Small intestine (tissue), 7 donors: ENCODE measurements around the gene APOF. TPM values are rescaled to one million over a fixed set of nuclear protein-coding genes. Genes with fewer than 3 reads are reported as not detected.

ENCODE experiments used
- DNase-seq, 2 donors: peaks; one replicate each; pipeline versions ENCODE4 v3.0.0 to v3.0.0-alpha.2; 2013
- FAIRE-seq: peaks from 2 replicates; lab custom pipeline; 2012; peaks lifted over from hg19 to GRCh38; lab: Jason Lieb, UNC
- H3K27ac ChIP-seq, 3 donors: one replicate each; pipeline ENCODE4 v1.5.1; 2013; ENCODE audit warnings: low read length in 2 of 3, mild to moderate bottlenecking in 2 of 3, control low read depth in 1 of 3, inconsistent platforms in 1 of 3, low read depth in 1 of 3, moderate library complexity in 1 of 3
- H3K27me3 ChIP-seq, 3 donors: one replicate each; pipeline ENCODE4 v1.6.1; 2013; ENCODE audit warnings: low read length in 3 of 3, inconsistent platforms in 1 of 3; ENCODE audit not compliant: control insufficient read depth in 3 of 3, insufficient read depth in 3 of 3
- H3K36me3 ChIP-seq, 3 donors: one replicate each; pipeline ENCODE4 v1.6.1; 2013; ENCODE audit warnings: low read length in 3 of 3, inconsistent platforms in 1 of 3, low read depth in 1 of 3, mild to moderate bottlenecking in 1 of 3, moderate library complexity in 1 of 3; ENCODE audit not compliant: control insufficient read depth in 3 of 3, insufficient read depth in 2 of 3
- H3K4me1 ChIP-seq, 3 donors: one replicate each; pipeline ENCODE4 v1.6.1; 2013; ENCODE audit warnings: low read length in 2 of 3, inconsistent platforms in 1 of 3, low read depth in 1 of 3, mild to moderate bottlenecking in 1 of 3, moderate library complexity in 1 of 3; ENCODE audit not compliant: control insufficient read depth in 3 of 3, insufficient read depth in 2 of 3
- H3K4me3 ChIP-seq, 3 donors: one replicate each; pipeline ENCODE4 v1.5.1; 2013; ENCODE audit warnings: low read length in 3 of 3, control low read depth in 1 of 3, inconsistent platforms in 1 of 3, low read depth in 1 of 3, mild to moderate bottlenecking in 1 of 3, moderate library complexity in 1 of 3
- H3K9me3 ChIP-seq, 2 donors: one replicate each; pipeline ENCODE4 v1.6.1; 2013; ENCODE audit warnings: low read depth in 1 of 2, low read length in 1 of 2; ENCODE audit not compliant: control insufficient read depth in 2 of 2, insufficient read depth in 1 of 2
- WGBS, 3 donors: extraction: QIAGEN DNeasy Blood & Tissue Kit; methylation state at CpG; one replicate each; pipeline ENCODE4 v1.1.7; 2013; 5-methylcytosine and 5-hydroxymethylcytosine counted together
- polyA plus RNA-seq, 4 donors: library from polyadenylated mRNA; stranded (reverse) in 3 of 4; unstranded in 1 of 4; fragments of 200-250 nt in 3 of 4; fragments of 120-200 nt in 1 of 4; gene quantifications; one replicate each; pipeline versions ENCODE4 v1.2.1 to v1.2.3, GENCODE V29; 2013
- donor health status: healthy with polysubstance abuse.
- donor health status: control.
- donor health status: control.
- donor health status: Bipolar disorder and iron deficiency.
- donor health status: healthy.

APOF gene
- polyA plus RNA-seq, 4 donors: 0.19 TPM; not detected in 3

DNA sequence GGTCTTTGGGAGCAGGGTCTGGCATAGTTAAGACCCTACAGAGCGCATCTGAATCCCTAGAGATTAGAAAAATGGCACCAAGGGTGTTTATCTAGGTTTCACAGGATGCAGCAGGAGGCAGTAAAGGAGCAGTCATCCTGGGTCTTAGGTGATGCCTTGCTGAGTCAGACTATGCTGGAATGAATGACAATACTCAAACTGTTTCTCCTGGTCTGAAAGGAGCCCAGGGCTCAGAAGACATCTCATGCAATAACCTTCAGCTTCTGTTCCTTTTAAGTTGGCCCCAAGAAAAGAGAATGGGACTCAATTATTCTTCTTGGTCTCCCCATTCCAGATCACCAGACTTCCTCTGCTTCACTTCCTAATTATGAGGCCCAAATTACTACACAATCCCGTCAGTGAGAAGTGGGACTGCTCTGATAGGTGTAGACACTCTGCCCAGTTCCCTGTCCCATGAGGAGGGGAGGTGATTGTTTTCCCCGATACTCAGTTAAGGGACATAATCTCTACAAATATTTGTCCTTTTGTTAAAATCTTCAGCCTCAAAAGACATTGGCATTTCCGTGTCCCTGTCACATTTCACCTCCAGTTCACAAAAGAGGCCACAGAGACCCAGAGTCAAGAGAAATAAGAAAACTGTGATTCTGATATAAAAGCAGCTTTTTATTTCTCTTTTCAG lies 14.8 kb upstream of the APOF start:
- H3K27me3 ChIP-seq: no peaks in the 10 kb centered on the region
- 72 to 79% (median 76%) methylated on average over 4 of the region's 4 CpGs for WGBS, 3 donors
- no peak overlapping the region for H3K4me3 ChIP-seq
- H3K9me3 ChIP-seq: no peaks in the 10 kb centered on the region
- FAIRE-seq: no peak
- H3K36me3 ChIP-seq: no peaks in the 10 kb centered on the region
- H3K27ac ChIP-seq: no peak overlapping the region
- peak in 1 of 2 donors; percentile 32 for DNase-seq
- peaks cover 0 to 9% (median 0%) of the 10 kb centered on the region in 3 donors for H3K4me1 ChIP-seq

DNA sequence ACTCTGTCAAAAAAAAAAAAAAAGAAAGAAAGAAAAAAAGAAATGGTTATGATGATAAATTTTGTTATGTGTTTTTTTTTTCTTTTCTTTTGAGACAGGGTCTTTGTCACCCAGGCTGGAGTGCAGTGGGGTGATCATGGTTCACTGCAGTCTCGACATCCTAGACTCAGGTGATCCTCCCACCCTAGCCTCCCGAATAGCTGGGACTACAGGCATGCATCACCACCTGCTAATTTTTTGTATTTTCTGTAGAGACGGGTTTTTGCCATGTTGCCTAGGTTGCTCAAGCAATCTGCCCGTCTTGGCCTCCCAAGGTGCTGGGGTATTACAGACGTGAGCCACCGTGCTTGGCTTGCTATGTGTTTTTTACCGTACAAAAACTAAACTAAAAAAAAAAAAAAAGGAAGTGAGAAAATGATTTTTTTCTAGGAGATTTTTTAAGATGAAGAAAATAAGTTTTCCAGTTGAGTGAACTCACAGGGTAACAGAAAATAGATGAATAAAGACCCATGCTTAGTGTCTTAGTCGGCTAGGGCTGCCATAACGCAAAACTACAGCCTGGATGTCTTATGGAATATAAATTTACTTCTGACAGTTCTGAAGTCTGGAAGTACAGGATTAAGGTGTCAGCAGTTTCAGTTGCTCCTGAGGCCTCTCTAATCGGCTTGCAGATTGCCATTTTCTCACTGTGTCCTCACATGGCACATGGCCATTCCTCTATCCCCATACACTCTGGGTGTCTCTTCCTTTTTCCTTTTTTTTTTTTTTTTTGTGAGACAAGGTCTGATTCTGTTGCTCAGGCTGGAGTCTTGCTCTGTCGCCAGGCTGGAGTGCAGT lies 13.2 kb upstream of the APOF start:
- FAIRE-seq (no peak), DNase-seq (no peak)
- WGBS, 3 donors: 74 to 88% (median 82%) methylated on average over 11 of the region's 11 CpGs
- no peaks in the 10 kb centered on the region for H3K36me3 ChIP-seq
- H3K27ac ChIP-seq: peak overlapping the region in 1 of 3 donors; percentile 70
- H3K27me3 ChIP-seq: no peaks in the 10 kb centered on the region
- peaks cover 0 to 9% (median 0%) of the 10 kb centered on the region in 3 donors for H3K4me1 ChIP-seq
- H3K9me3 ChIP-seq: no peaks in the 10 kb centered on the region
- H3K4me3 ChIP-seq: no peak overlapping the region

GRCh38 chr12:56374726-56375597 lies 12.3 kb upstream of the APOF start:
- Histone ChIP-seq H3K27me3 (no peaks in the 10 kb centered on the region), H3K36me3 (no peaks in the 10 kb centered on the region), H3K27ac (peak overlapping the region in 1 of 3 donors; percentile 70), H3K4me3 (no peak overlapping the region), H3K4me1 (peaks cover 0 to 9% (median 0%) of the 10 kb centered on the region in 3 donors), H3K9me3 (no peaks in the 10 kb centered on the region)
- no peak for FAIRE-seq
- 68 to 73% (median 72%) methylated on average over 7 of the region's 7 CpGs for WGBS, 3 donors
- DNase-seq: peak in 1 of 2 donors; percentile 69

GRCh38 chr12:56373515-56373914 lies 10.9 kb upstream of the APOF start:
- Histone ChIP-seq H3K27me3 (no peaks in the 10 kb centered on the region), H3K9me3 (no peaks in the 10 kb centered on the region), H3K4me3 (no peak overlapping the region), H3K36me3 (no peaks in the 10 kb centered on the region), H3K27ac (no peak overlapping the region), H3K4me1 (peaks cover 0 to 9% (median 0%) of the 10 kb centered on the region in 3 donors)
- FAIRE-seq: no peak
- WGBS, 3 donors: 96 to 100% (median 99%) methylated on average over 1 of the region's 1 CpG
- DNase-seq: no peak

DNA sequence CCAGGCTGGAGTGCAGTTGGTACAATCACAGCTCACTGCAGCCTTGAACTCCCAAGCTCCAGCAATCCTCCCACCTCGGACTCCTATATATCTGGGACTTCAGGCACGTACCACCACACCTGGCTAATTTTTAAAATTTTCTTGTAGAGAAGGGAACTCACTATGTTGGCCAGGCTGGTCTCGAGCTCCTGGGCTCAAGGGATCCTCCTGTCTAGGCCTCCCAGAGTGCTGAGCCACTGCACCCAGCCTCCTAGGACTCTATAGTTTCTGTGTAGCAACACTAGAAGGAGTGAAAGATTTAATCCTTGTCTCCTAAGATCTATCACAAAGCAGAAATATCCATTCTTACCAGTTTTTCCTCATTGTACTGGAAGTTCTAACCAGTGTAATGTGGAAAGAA lies 4.3 kb upstream of the APOF start:
- no peaks in the 10 kb centered on the region for H3K4me1 ChIP-seq
- WGBS, 3 donors: 78 to 90% (median 82%) methylated on average over 3 of the region's 3 CpGs

GRCh38 chr12:56361487-56362129 lies 1.0 kb downstream of the APOF start:
- WGBS, 3 donors: 83 to 86% (median 83%) methylated on average over 8 of the region's 8 CpGs
- FAIRE-seq (no peak), DNase-seq (no peak)

More for the DNA sequence above, 4.3 kb upstream of the APOF start:
- Histone ChIP-seq H3K4me3 (no peak overlapping the region), H3K9me3 (no peaks in the 10 kb centered on the region), H3K36me3 (no peaks in the 10 kb centered on the region), H3K27ac (no peak overlapping the region), H3K27me3 (no peaks in the 10 kb centered on the region)
- FAIRE-seq (no peak), DNase-seq (no peak)

DNA sequence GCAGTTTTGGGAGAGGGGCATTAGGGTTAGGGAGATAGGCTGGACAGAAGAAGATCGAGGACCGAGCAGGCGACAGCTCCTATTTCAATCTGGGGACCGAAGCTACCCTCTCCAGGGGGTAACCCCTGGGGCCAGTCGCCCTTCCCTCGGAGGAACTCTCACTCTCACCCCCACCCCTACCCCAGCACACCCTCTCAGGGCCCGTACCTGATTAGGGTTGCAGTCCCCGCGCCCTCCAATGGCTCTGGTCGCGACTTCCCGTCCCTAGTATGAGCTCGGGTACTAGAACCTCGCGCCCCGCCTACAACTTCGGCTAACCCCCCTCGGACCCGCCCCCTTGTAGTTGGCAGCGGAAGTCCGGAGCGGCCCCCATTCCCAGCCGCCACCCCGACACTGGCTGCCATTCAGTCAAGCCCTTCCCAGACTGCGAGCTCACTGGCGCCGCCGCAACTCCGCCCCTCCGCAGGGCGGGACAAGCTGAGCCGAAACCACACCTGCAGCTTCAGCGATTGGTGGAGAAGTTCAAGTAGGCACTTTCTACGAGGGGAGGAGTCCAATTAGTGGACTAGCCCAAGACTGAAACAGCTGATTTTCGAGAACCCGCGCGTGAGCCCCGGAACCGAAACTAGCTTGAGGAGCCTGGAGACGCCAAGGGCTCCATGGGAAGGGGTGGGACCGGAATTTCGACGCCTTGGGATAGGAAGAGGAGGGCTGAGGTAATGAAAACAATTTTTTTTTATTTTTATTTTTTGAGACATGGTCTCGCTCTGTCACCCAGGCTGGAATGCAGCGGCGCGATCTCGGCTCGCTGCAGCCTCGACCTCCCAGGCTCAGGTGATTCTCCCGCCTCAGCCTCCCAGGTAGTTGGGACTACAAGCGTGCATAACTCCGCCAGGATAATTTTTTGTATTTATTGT lies 2.5 kb downstream of the APOF start, which contains the start of gene STAT2:
Gene STAT2, minus strand, starts transcription at position 257 of the 917 bp plus-strand sequence. CDS start 3,536 bp downstream, outside the sequence.
- FAIRE-seq: peak; percentile 96
- 0 to 1% (median 1%) methylated on average over 51 to 54 of the region's 54 CpGs for WGBS, 3 donors

More at GRCh38 chr12:56361487-56362129, 1.0 kb downstream of the APOF start:
- H3K27ac ChIP-seq: no peak overlapping the region
- no peaks in the 10 kb centered on the region for H3K27me3 ChIP-seq
- no peaks in the 10 kb centered on the region for H3K9me3 ChIP-seq
- H3K36me3 ChIP-seq: peaks cover 0 to 6% (median 0%) of the 10 kb centered on the region in 3 donors
- H3K4me1 ChIP-seq: no peaks in the 10 kb centered on the region
- no peak overlapping the region for H3K4me3 ChIP-seq

More for the DNA sequence above, 2.5 kb downstream of the APOF start, which contains the start of gene STAT2:
- Histone ChIP-seq H3K27me3 (no peaks in the 10 kb centered on the region), H3K4me3 (peak within 1 kb of the TSS; percentile 80 to 87 (median 86)), H3K27ac (peak within 1 kb of the TSS; percentile 73 to 93 (median 91)), H3K36me3 (peaks cover 4 to 18% (median 9%) of the 10 kb centered on the region in 3 donors), H3K9me3 (no peaks in the 10 kb centered on the region), H3K4me1 (no peaks in the 10 kb centered on the region)
- DNase-seq: peak; percentile 100
